ENCODE data around the gene ZNF282. TPM values are rescaled to one million over a fixed set of nuclear protein-coding genes. Genes with fewer than 3 reads are reported as not detected.

Gene ZNF282
- total RNA-seq, 1 donor from 2014 or later: 33.3 TPM

GRCh38 chr7:149188637-149189259, 6.6 kb upstream of the ZNF282 start:
- DNase-seq (ENCODE audit: extremely low read depth, low read depth, low spot score): no peak

- no peak for DNase-seq (ENCODE audit: extremely low read depth, low read depth, low spot score)
Measured at GRCh38 chr7:149191851-149192250, 3.5 kb upstream of the ZNF282 start.

GRCh38 chr7:149194799-149195179, 557 bp upstream of the ZNF282 start:
- DNase-seq (ENCODE audit: extremely low read depth, low read depth, low spot score): no peak

- DNase-seq (ENCODE audit: extremely low read depth, low read depth, low spot score): no peak
Measured at GRCh38 chr7:149196151-149196704, 882 bp downstream of the ZNF282 start.

GRCh38 chr7:149196705-149197171, 1.4 kb downstream of the ZNF282 start:
- DNase-seq (ENCODE audit: extremely low read depth, low read depth, low spot score): no peak

- DNase-seq (ENCODE audit: extremely low read depth, low read depth, low spot score): no peak
Measured at GRCh38 chr7:149197675-149198074, 2.3 kb downstream of the ZNF282 start.

- no peak for DNase-seq (ENCODE audit: extremely low read depth, low read depth, low spot score)
Measured at GRCh38 chr7:149198161-149198816, 2.9 kb downstream of the ZNF282 start.

- no peak for DNase-seq (ENCODE audit: extremely low read depth, low read depth, low spot score)
Measured at GRCh38 chr7:149199234-149199995, 4.1 kb downstream of the ZNF282 start.

GRCh38 chr7:149202831-149203231, 7.5 kb downstream of the ZNF282 start:
- no peak for DNase-seq (ENCODE audit: extremely low read depth, low read depth, low spot score)

- DNase-seq (ENCODE audit: extremely low read depth, low read depth, low spot score): no peak
Measured at GRCh38 chr7:149205690-149206381, 10.5 kb downstream of the ZNF282 start.

GRCh38 chr7:149207324-149208035, 12.1 kb downstream of the ZNF282 start:
- DNase-seq (ENCODE audit: extremely low read depth, low read depth, low spot score): no peak

GRCh38 chr7:149209518-149210269, 14.3 kb downstream of the ZNF282 start:
- DNase-seq (ENCODE audit: extremely low read depth, low read depth, low spot score): no peak

- no peak for DNase-seq (ENCODE audit: extremely low read depth, low read depth, low spot score)
Measured at GRCh38 chr7:149210551-149210950, 15.2 kb downstream of the ZNF282 start.

GRCh38 chr7:149214020-149214720, 18.8 kb downstream of the ZNF282 start:
- no peak for DNase-seq (ENCODE audit: extremely low read depth, low read depth, low spot score)

- no peak for DNase-seq (ENCODE audit: extremely low read depth, low read depth, low spot score)
Measured at GRCh38 chr7:149216402-149216801, 21.1 kb downstream of the ZNF282 start.

- DNase-seq (ENCODE audit: extremely low read depth, low read depth, low spot score): no peak
Measured at GRCh38 chr7:149217570-149217969, 22.2 kb downstream of the ZNF282 start.

- no peak for DNase-seq (ENCODE audit: extremely low read depth, low read depth, low spot score)
Measured at GRCh38 chr7:149218469-149219420, 23.4 kb downstream of the ZNF282 start.

- DNase-seq (ENCODE audit: extremely low read depth, low read depth, low spot score): no peak
Measured at GRCh38 chr7:149220534-149220933, 25.2 kb downstream of the ZNF282 start.
